ENCODE measurements around the gene ACTL8.
A peak's percentile ranks its signal among the peaks of the same experiment; 100 is the strongest.

Gene ACTL8

GRCh38 chr1:17810668-17811067 lies 55.5 kb downstream of the ACTL8 start:
- no peak for DNase-seq

- DNase-seq = no peak
Observed at GRCh38 chr1:17816511-17816910, 61.4 kb downstream of the ACTL8 start.

- no peak for DNase-seq
Observed at GRCh38 chr1:17819129-17819802, 64.1 kb downstream of the ACTL8 start.

GRCh38 chr1:17820198-17820597 lies 65.1 kb downstream of the ACTL8 start:
- DNase-seq = no peak

GRCh38 chr1:17822741-17823426 lies 67.8 kb downstream of the ACTL8 start:
- DNase-seq = no peak

GRCh38 chr1:17825273-17826164 lies 70.4 kb downstream of the ACTL8 start:
- DNase-seq = no peak

- peak; percentile 2 for DNase-seq
Observed at GRCh38 chr1:17826165-17826488, 71.0 kb downstream of the ACTL8 start.

- DNase-seq = no peak
Observed at GRCh38 chr1:17828991-17829390, 73.9 kb downstream of the ACTL8 start.

- DNase-seq = no peak
Observed at GRCh38 chr1:17829579-17829978, 74.4 kb downstream of the ACTL8 start.

- DNase-seq = no peak
Observed at GRCh38 chr1:17831597-17831996, 76.5 kb downstream of the ACTL8 start.

GRCh38 chr1:17833661-17834501 lies 78.7 kb downstream of the ACTL8 start:
- no peak for DNase-seq

- no peak for DNase-seq
Observed at GRCh38 chr1:17834561-17835100, 79.5 kb downstream of the ACTL8 start.

- DNase-seq = no peak
Observed at GRCh38 chr1:17837233-17838030, 82.3 kb downstream of the ACTL8 start.

GRCh38 chr1:17839641-17840196 lies 84.6 kb downstream of the ACTL8 start:
- DNase-seq = no peak

GRCh38 chr1:17841944-17842343 lies 86.8 kb downstream of the ACTL8 start:
- DNase-seq = no peak

GRCh38 chr1:17842686-17843085 lies 87.6 kb downstream of the ACTL8 start:
- DNase-seq = no peak

GRCh38 chr1:17844185-17844826 lies 89.2 kb downstream of the ACTL8 start:
- no peak for DNase-seq

- DNase-seq = no peak
Observed at GRCh38 chr1:17845583-17845982, 90.5 kb downstream of the ACTL8 start.

GRCh38 chr1:17846341-17846740 lies 91.2 kb downstream of the ACTL8 start:
- DNase-seq = no peak

GRCh38 chr1:17847111-17847510 lies 92.0 kb downstream of the ACTL8 start:
- no peak for DNase-seq

GRCh38 chr1:17849216-17849615 lies 94.1 kb downstream of the ACTL8 start:
- DNase-seq = no peak
